GM06990 (cell line): ENCODE data around the gene RNF130.

Experiments used
- DNase-seq: peaks from one replicate; pipeline ENCODE4 v3.0.0-alpha.2; 2011; ENCODE audit not compliant: insufficient read length; ENCODE audit errors: extremely low read depth
- H3K27me3 ChIP-seq: replicated peaks from 2 replicates; pipeline ENCODE4 v1.6.0; 2011; ENCODE audit warnings: low read length; ENCODE audit not compliant: control insufficient read depth, insufficient read depth
- H3K36me3 ChIP-seq: 2 replicates; pipeline ENCODE4 v1.5.1; 2011; ENCODE audit warnings: low read length; ENCODE audit not compliant: control insufficient read depth, insufficient read depth
- H3K4me3 ChIP-seq: replicated peaks from 2 replicates; pipeline ENCODE4 v1.5.1; 2011; ENCODE audit warnings: low read depth, mild to moderate bottlenecking, control low read depth, low read length
- TF ChIP-seq, protein P1 (sequence below): IDR thresholded peaks from 2 replicates; pipeline ENCODE4 v1.5.1; 2011; ENCODE audit warnings: low read length, control low read depth, mild to moderate bottlenecking, inconsistent platforms; ENCODE audit not compliant: insufficient read depth, poor library complexity, severe bottlenecking

The RNF130 gene

DNA sequence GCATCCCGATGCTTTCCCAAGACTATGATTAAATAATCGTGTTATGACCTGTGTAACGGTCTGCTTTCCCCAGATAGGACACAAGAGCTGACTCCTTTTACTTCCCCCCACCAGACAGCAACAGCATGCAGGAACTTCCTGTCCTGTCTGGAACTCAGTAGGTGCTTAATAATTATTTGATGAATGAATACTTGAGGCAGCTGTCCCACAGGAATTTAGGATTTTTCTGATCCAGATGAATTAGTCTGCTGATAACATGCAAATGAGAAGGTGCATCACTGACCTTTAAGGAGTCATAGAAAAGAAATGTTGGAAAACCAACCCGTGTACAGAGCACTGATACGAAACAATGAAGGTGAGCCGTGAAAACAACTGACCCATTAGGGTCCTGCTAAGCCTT, 12.2 kb downstream of the RNF130 start:
- no peak for DNase-seq
- Histone ChIP-seq H3K36me3 (no peaks in the 10 kb centered on the region), H3K4me3 (no peak overlapping the region), H3K27me3 (no peaks in the 10 kb centered on the region)
- TF ChIP-seq, protein P1, sequence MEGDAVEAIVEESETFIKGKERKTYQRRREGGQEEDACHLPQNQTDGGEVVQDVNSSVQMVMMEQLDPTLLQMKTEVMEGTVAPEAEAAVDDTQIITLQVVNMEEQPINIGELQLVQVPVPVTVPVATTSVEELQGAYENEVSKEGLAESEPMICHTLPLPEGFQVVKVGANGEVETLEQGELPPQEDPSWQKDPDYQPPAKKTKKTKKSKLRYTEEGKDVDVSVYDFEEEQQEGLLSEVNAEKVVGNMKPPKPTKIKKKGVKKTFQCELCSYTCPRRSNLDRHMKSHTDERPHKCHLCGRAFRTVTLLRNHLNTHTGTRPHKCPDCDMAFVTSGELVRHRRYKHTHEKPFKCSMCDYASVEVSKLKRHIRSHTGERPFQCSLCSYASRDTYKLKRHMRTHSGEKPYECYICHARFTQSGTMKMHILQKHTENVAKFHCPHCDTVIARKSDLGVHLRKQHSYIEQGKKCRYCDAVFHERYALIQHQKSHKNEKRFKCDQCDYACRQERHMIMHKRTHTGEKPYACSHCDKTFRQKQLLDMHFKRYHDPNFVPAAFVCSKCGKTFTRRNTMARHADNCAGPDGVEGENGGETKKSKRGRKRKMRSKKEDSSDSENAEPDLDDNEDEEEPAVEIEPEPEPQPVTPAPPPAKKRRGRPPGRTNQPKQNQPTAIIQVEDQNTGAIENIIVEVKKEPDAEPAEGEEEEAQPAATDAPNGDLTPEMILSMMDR = no peak

DNA sequence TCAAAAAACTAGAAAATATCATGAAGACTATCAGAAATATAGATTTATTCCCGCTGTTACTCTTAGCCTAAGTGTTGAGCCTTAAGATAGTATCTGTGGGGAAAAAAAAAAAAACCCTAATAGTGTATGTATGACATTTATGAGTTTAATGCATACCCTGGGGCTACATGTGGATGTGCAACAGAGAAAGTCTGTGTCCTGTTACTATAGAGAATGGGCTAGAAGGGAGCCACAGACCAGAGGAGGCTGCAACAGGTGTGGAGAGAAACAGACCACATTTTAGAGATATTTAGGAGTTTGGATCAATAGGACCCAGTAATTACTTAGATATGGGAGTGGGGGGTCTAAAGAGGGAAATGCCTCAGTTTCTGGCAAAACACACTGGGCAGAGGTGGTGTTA, 15.4 kb downstream of the RNF130 start:
- no peak for DNase-seq
- no peaks in the 10 kb centered on the region for H3K36me3 ChIP-seq
- no peak overlapping the region for H3K4me3 ChIP-seq
- TF ChIP-seq, protein P1 = no peak
- no peaks in the 10 kb centered on the region for H3K27me3 ChIP-seq

DNA sequence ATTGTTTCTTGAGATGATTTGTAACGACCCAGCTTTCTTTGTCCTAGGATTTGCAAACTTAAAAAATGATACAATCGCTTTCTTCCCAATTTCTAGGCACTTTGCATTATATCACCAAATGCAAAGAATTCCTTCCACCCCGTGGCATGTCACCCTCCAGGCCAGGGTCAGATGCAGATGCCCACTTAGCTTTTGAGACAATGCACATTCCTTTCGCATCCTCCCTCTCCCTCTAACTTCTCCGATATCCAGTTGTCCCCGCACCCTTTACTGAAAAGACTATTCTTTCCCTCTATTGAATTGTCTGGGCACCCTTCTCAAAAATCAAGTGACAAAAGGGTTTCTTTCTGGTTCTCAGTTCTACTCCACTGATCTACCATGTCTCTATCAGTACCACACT, 17.3 kb downstream of the RNF130 start:
- H3K4me3 ChIP-seq = no peak overlapping the region
- no peaks in the 10 kb centered on the region for H3K27me3 ChIP-seq
- no peak for DNase-seq
- H3K36me3 ChIP-seq = no peaks in the 10 kb centered on the region
- TF ChIP-seq, protein P1 = no peak

DNA sequence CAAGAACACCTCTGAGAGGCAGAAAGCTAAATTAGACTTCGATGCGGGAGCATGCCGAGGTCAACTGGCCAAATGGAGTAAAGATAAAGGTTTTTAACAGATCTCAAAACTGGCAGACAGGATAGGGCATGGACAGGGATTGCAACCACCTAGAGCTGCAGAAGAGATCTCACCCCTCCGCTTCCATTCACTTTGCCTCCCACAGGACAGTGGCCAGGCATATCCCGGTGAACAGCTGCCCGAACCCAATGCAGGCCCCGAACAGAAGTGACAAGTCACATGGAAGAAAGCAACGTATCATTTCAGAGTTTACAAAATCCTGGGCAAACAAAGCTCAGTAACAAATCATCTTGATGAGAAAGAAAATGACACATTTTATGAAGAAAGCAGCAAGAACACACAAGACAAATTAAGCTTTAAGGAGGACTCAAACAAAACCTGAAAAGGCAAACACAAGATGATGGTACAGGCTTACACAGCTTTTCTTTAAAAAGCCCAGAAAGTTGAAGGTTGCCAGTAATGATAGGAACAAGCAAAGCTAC, 18.4 kb downstream of the RNF130 start:
- Histone ChIP-seq H3K27me3 (no peaks in the 10 kb centered on the region), H3K4me3 (no peak overlapping the region), H3K36me3 (no peaks in the 10 kb centered on the region)
- no peak for DNase-seq
- TF ChIP-seq, protein P1 = no peak

DNA sequence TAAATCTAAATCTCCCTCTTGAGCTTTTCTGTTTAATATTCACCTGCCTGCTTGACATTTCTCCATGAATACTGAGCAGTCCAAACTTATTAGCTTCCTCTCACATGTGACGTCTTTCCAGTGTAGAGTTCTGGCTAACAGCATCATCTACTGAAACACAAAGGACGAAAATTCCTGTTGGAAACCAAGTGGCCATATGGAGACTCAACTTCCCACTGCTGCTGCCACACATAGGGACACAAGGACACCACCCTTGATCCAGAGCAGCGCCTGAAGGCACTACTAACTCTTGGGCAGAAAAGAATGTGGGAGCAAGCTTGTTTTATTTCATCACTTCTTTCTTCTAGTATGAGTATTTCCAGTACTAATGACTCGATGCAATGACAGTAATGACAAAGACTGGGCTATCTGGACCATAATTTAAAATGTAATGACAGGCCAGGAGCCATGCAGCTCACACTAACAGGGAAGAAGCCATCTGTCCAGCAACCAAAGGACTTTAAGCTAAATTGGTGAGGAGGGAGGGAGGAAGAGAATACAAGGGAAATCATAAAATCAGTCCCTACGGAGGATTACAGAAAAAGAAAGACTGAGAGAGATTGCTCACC, 19.2 kb downstream of the RNF130 start:
- H3K36me3 ChIP-seq = no peaks in the 10 kb centered on the region
- TF ChIP-seq, protein P1 = no peak

More for the DNA sequence above, 19.2 kb downstream of the RNF130 start:
- Histone ChIP-seq H3K4me3 (no peak overlapping the region), H3K27me3 (no peaks in the 10 kb centered on the region)
- no peak for DNase-seq
